GM23248 (cell line): ENCODE data around the gene LRMDA.

Source experiments
- EZH2 ChIP-seq: fragments of 200-600 bp; sonication (generic); IDR thresholded peaks from 2 replicates; pipeline ENCODE4 v1.6.1; 2018; ENCODE audit warnings: antibody characterized with exemption, mild to moderate bottlenecking; ENCODE audit not compliant: insufficient read depth, poor library complexity, severe bottlenecking
- EZH2phosphoT487 ChIP-seq: fragments of 200-600 bp; sonication (generic); IDR thresholded peaks from 2 replicates; pipeline ENCODE4 v1.6.1; 2018; ENCODE audit warnings: antibody characterized with exemption, moderate library complexity, mild to moderate bottlenecking, low read depth; ENCODE audit not compliant: insufficient read depth

- no peak for TF ChIP-seq EZH2
- no peak for TF ChIP-seq EZH2phosphoT487
Measured at GRCh38 chr10:75841266-75841665, 409.8 kb downstream of the LRMDA start.
